Ascending aorta (tissue), 2 donors: ENCODE measurements around the gene SENP5. TPM values are rescaled to one million over a fixed set of nuclear protein-coding genes. Genes with fewer than 3 reads are reported as not detected.
A peak's percentile ranks its signal among the peaks of the same experiment; 100 is the strongest.
"Not testable (repeated sequence)": the region's sequence is repeated elsewhere in the genome, so short reads cannot be mapped to it uniquely, and the experiment has no call there.

Source experiments
- DNase-seq, 2 donors: peaks; one replicate each; pipeline ENCODE4 v3.0.0-alpha.2; 2019; ENCODE audit warnings: low spot score in 2 of 2
- H3K27ac ChIP-seq, 2 donors: fragments of 200-600 bp; sonication (generic); one replicate each; pipeline ENCODE4 v1.5.1; 2016 to 2017; ENCODE audit warnings: mild to moderate bottlenecking in 1 of 2
- H3K27me3 ChIP-seq: fragments of 200-600 bp; sonication (generic); one replicate; pipeline ENCODE4 v1.5.1; 2017
- H3K36me3 ChIP-seq, 2 donors: fragments of 200-600 bp; sonication (generic); one replicate each; pipeline ENCODE4 v1.5.1; 2016
- H3K4me1 ChIP-seq, 2 donors: fragments of 200-600 bp; sonication (generic); one replicate each; pipeline ENCODE4 v1.5.1; 2016 to 2017; ENCODE audit warnings: mild to moderate bottlenecking in 1 of 2
- H3K4me3 ChIP-seq, 2 donors: fragments of 200-600 bp; sonication (generic); one replicate each; pipeline ENCODE4 v1.5.1; 2016 to 2017; ENCODE audit warnings: mild to moderate bottlenecking in 1 of 2
- H3K9me3 ChIP-seq, 2 donors: fragments of 200-600 bp; sonication (generic); one replicate each; pipeline ENCODE4 v1.5.1; 2016
- CTCF ChIP-seq, 3 experiments: fragments of 200-600 bp in 2 of 3; fragments of 450-650 bp in 1 of 3; sonication (generic) in 2 of 3; IDR thresholded peaks; one replicate each; pipeline ENCODE4 v1.5.1; 2016 to 2019; ENCODE audit warnings: antibody characterized with exemption in 3 of 3, mild to moderate bottlenecking in 1 of 3, moderate library complexity in 1 of 3
- intact Hi-C: fragments of 100-400 bp; cut with DNase I; formaldehyde crosslinking; loops from one replicate; pipeline ENCODE4 v1.15.1; 2023
- total RNA-seq: library from RNA; depleted of rRNA; stranded (reverse); fragments of >200 nt; gene quantifications from one replicate; pipeline ENCODE4 v1.1.0, GENCODE V29; 2016

SENP5 gene
- 11.0 TPM for total RNA-seq

GRCh38 chr3:196867507-196868296 is at the start of gene SENP5:
Gene SENP5 (plus strand): TSS chr3:196867920. CDS start chr3:196885182, 17,262 bp downstream.
- no peaks in the 10 kb centered on the region for H3K9me3 ChIP-seq
- intact Hi-C loops, result loop anchor here (1.0 to 2.0 kb wide), 4 partner anchors 75 to 299 kb away; partner anchors contain the start of genes CEP19, FBXO45, NCBP2 and PIGX
- no peaks in the 10 kb centered on the region for H3K27me3 ChIP-seq
- TF ChIP-seq CTCF (IDR thresholded peaks at IDR 0.05), result no peak
- H3K4me3 ChIP-seq, result peak within 1 kb of the TSS; percentile 57 to 89
- H3K27ac ChIP-seq, result peak within 1 kb of the TSS; percentile 95 to 96
- H3K4me1 ChIP-seq, result peaks cover 9 to 12% of the 10 kb centered on the region in 2 donors
- H3K36me3 ChIP-seq, result no peaks in the 10 kb centered on the region
- DNase-seq, result peak; percentile 45 to 93

- Histone ChIP-seq H3K27me3 (no peaks in the 10 kb centered on the region), H3K36me3 (peaks cover 73 to 82% of the 10 kb centered on the region in 2 donors), H3K9me3 (no peaks in the 10 kb centered on the region), H3K4me3 (no peak overlapping the region), H3K4me1 (no peaks in the 10 kb centered on the region), H3K27ac (no peak overlapping the region)
- no peak for DNase-seq
- intact Hi-C loops, result no loop called here
- no peak for TF ChIP-seq CTCF (IDR thresholded peaks at IDR 0.05)
Measured at GRCh38 chr3:196821806-196822355, 45.8 kb upstream of the SENP5 start.

- DNase-seq, H3K4me1 ChIP-seq, H3K27ac ChIP-seq, intact Hi-C loops, H3K27me3 ChIP-seq, H3K9me3 ChIP-seq, H3K4me3 ChIP-seq: not testable (repeated sequence)
- peaks cover 27 to 47% of the 10 kb centered on the region in 2 donors for H3K36me3 ChIP-seq
Measured at GRCh38 chr3:196829651-196830050, 38.1 kb upstream of the SENP5 start.

GRCh38 chr3:196835086-196835485 is 32.6 kb upstream of the SENP5 start:
- Histone ChIP-seq H3K4me3 (no peak overlapping the region), H3K27me3 (no peaks in the 10 kb centered on the region), H3K9me3 (no peaks in the 10 kb centered on the region), H3K36me3 (peaks cover 6 to 9% of the 10 kb centered on the region in 2 donors), H3K4me1 (no peaks in the 10 kb centered on the region), H3K27ac (no peak overlapping the region)
- DNase-seq, result no peak
- intact Hi-C loops, result loop anchor here (5.0 kb wide), 1 partner anchor 132 kb away; the partner anchor contains the start of gene PIGZ
- TF ChIP-seq CTCF (IDR thresholded peaks at IDR 0.05), result no peak

GRCh38 chr3:196836626-196837025 is 31.1 kb upstream of the SENP5 start:
- not testable (repeated sequence) for H3K4me3 ChIP-seq, DNase-seq, H3K9me3 ChIP-seq, H3K36me3 ChIP-seq, H3K4me1 ChIP-seq, H3K27ac ChIP-seq, H3K27me3 ChIP-seq
- intact Hi-C loops, result loop anchor here (5.0 kb wide), 1 partner anchor 131 kb away; the partner anchor contains the start of gene PIGZ

GRCh38 chr3:196837819-196838420 is 29.8 kb upstream of the SENP5 start:
- Histone ChIP-seq H3K27me3 (no peaks in the 10 kb centered on the region), H3K9me3 (no peaks in the 10 kb centered on the region), H3K36me3 (no peaks in the 10 kb centered on the region), H3K4me3 (no peak overlapping the region), H3K4me1 (no peaks in the 10 kb centered on the region), H3K27ac (no peak overlapping the region)
- intact Hi-C loops, result loop anchor here (5.0 kb wide), 1 partner anchor 129 kb away; the partner anchor contains the start of gene PIGZ
- DNase-seq, result peak in 1 of 2 donors; percentile 78
- TF ChIP-seq CTCF (IDR thresholded peaks at IDR 0.05), result peak; percentile 45 to 65 (median 56)

- not testable (repeated sequence) for H3K27me3 ChIP-seq, DNase-seq, H3K4me3 ChIP-seq, H3K27ac ChIP-seq, H3K4me1 ChIP-seq, H3K36me3 ChIP-seq, H3K9me3 ChIP-seq
- intact Hi-C loops, result loop anchor here (5.0 kb wide), 1 partner anchor 128 kb away; the partner anchor contains the start of gene PIGZ
Measured at GRCh38 chr3:196839351-196839750, 28.4 kb upstream of the SENP5 start.
